ENCODE data around the gene CCDC85C. TPM values are rescaled to one million over a fixed set of nuclear protein-coding genes. Genes with fewer than 3 reads are reported as not detected.
A peak's percentile ranks its signal among the peaks of the same experiment; 100 is the strongest.

The CCDC85C gene
- total and polyA plus RNA-seq, 2 of the 8 experiments (the other 6 are each of a cell fraction or from before 2014, with no cell fraction given), result 16.8 to 35.8 TPM

GRCh38 chr14:99479906-99480869 is 123.8 kb downstream of the CCDC85C start, which contains the start of gene SETD3 (continued):
- TF ChIP-seq, protein P1, sequence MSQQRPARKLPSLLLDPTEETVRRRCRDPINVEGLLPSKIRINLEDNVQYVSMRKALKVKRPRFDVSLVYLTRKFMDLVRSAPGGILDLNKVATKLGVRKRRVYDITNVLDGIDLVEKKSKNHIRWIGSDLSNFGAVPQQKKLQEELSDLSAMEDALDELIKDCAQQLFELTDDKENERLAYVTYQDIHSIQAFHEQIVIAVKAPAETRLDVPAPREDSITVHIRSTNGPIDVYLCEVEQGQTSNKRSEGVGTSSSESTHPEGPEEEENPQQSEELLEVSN (IDR thresholded peaks at IDR 0.05), result peak; percentile 66
- no peak for TF ChIP-seq CREB1 (IDR thresholded peaks at IDR 0.05)
- TF ChIP-seq KDM4A (IDR thresholded peaks at IDR 0.05; ENCODE audit: low read depth, low read length, severe bottlenecking), result peak; percentile 61
- TF ChIP-seq BACH1 (IDR thresholded peaks at IDR 0.05; ENCODE audit: low read length), result peak; percentile 66; the same call in 1 of the 2 replicates
- TF ChIP-seq BCL11A (IDR thresholded peaks at IDR 0.05; ENCODE audit: low read depth in 2 of 2, low read length in 2 of 2), result no peak
- no peak for TF ChIP-seq GTF2F1 (IDR thresholded peaks at IDR 0.05; ENCODE audit: borderline replicate concordance, low read depth, low read length)
- no peak for TF ChIP-seq POLR2AphosphoS5 (IDR thresholded peaks at IDR 0.05; ENCODE audit: low read depth, low read length)
- TF ChIP-seq NANOG (IDR thresholded peaks at IDR 0.05; ENCODE audit: insufficient read depth, low read depth, low read length, poor library complexity, severe bottlenecking), result no peak
- no peak for TF ChIP-seq TAF1 (IDR thresholded peaks at IDR 0.05; ENCODE audit: low read depth, low read length)
- peak in 1 of 2 experiments; percentile 78; a peak in 2 of 4 replicates for TF ChIP-seq SIN3A (conservative IDR thresholded peaks at IDR 0.05 in 1 of 2, IDR thresholded peaks at IDR 0.05 in 1 of 2; ENCODE audit: low read depth in 1 of 2, low read length in 2 of 2)
- TF ChIP-seq TEAD4 (IDR thresholded peaks at IDR 0.05; ENCODE audit: low read depth, low read length), result no peak
- TF ChIP-seq HDAC6 (IDR thresholded peaks at IDR 0.05; ENCODE audit: low read depth, low read length), result no peak
- TF ChIP-seq ASH2L (IDR thresholded peaks at IDR 0.05; ENCODE audit: low read length), result peak; percentile 74
- TF ChIP-seq TBP (IDR thresholded peaks at IDR 0.05; ENCODE audit: low read depth, low read length), result no peak
- no peak for TF ChIP-seq EZH2 (IDR thresholded peaks at IDR 0.05; ENCODE audit: low read depth, low read length, severe bottlenecking)
- TF ChIP-seq, protein P2, sequence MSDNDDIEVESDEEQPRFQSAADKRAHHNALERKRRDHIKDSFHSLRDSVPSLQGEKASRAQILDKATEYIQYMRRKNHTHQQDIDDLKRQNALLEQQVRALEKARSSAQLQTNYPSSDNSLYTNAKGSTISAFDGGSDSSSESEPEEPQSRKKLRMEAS (IDR thresholded peaks at IDR 0.05), result peak; percentile 69
- TF ChIP-seq SIX5 (IDR thresholded peaks at IDR 0.05; ENCODE audit: low read depth, low read length), result no peak
- no peak for TF ChIP-seq SAP30 (IDR thresholded peaks at IDR 0.05; ENCODE audit: insufficient read depth, insufficient replicate concordance, low read length)
- no peak for TF ChIP-seq KDM5A (IDR thresholded peaks at IDR 0.05; ENCODE audit: low read length)
- TF ChIP-seq EP300 (IDR thresholded peaks at IDR 0.05; ENCODE audit: borderline replicate concordance in 1 of 2, low read depth in 2 of 2, low read length in 2 of 2), result no peak
- no peak for TF ChIP-seq CEBPB (IDR thresholded peaks at IDR 0.05; ENCODE audit: low read depth, low read length)
- TF ChIP-seq POLR2A (IDR thresholded peaks at IDR 0.05; ENCODE audit: control extremely low read depth in 1 of 2, low read depth in 2 of 2, low read length in 2 of 2), result no peak; a peak in 1 of 3 replicates
- no peak for TF ChIP-seq GABPA (IDR thresholded peaks at IDR 0.05; ENCODE audit: borderline replicate concordance, insufficient read depth, low read length)

Data from H1 (cell line).